Stimulated activated CD8-positive, alpha-beta memory T cell treated with anti-CD3 and anti-CD28 coated beads, Interleukin-7, amount 100 ng/mL, for 24 hours (primary cell): ENCODE results near the gene CASQ1.

ENCODE experiments used
- DNase-seq: peaks from one replicate; pipeline ENCODE4 v3.0.0-alpha.2; 2020; ENCODE audit warnings: low read depth

Gene CASQ1

GRCh38 chr1:160226623-160227022, 36.2 kb downstream of the CASQ1 start:
- no peak for DNase-seq

- no peak for DNase-seq
Observed at GRCh38 chr1:160227034-160227433, 36.7 kb downstream of the CASQ1 start.

GRCh38 chr1:160227561-160227960, 37.2 kb downstream of the CASQ1 start:
- no peak for DNase-seq

- DNase-seq, result no peak
Observed at GRCh38 chr1:160228431-160228830, 38.1 kb downstream of the CASQ1 start.

- no peak for DNase-seq
Observed at GRCh38 chr1:160232911-160233310, 42.5 kb downstream of the CASQ1 start.

GRCh38 chr1:160236806-160237205, 46.4 kb downstream of the CASQ1 start:
- no peak for DNase-seq

- no peak for DNase-seq
Observed at GRCh38 chr1:160237558-160237957, 47.2 kb downstream of the CASQ1 start.

- no peak for DNase-seq
Observed at GRCh38 chr1:160238408-160238807, 48.0 kb downstream of the CASQ1 start.

- no peak for DNase-seq
Observed at GRCh38 chr1:160239582-160240299, 49.4 kb downstream of the CASQ1 start.

GRCh38 chr1:160243767-160244166, 53.4 kb downstream of the CASQ1 start:
- DNase-seq, result no peak

- DNase-seq, result no peak
Observed at GRCh38 chr1:160244209-160244608, 53.8 kb downstream of the CASQ1 start.

GRCh38 chr1:160245434-160245833, 55.1 kb downstream of the CASQ1 start:
- DNase-seq, result no peak

- DNase-seq, result no peak
Observed at GRCh38 chr1:160247053-160247452, 56.7 kb downstream of the CASQ1 start.

GRCh38 chr1:160251011-160251410, 60.6 kb downstream of the CASQ1 start:
- DNase-seq, result no peak
